ENCODE results near the gene POFUT1. TPM values are rescaled to one million over a fixed set of nuclear protein-coding genes. Genes with fewer than 3 reads are reported as not detected.

The POFUT1 gene
- total RNA-seq, 6 experiments from 2014 or later, result 64.1 to 83.7 (median 74.6) TPM

- Mint-ChIP-seq H3K27ac (peak overlapping the region; percentile 81), H3K27me3 (ENCODE audit: insufficient read depth) (peaks cover 2% of the 10 kb centered on the region), H3K9me3 (no peaks in the 10 kb centered on the region), H3K4me1 (ENCODE audit: low read depth) (peaks cover 82% of the 10 kb centered on the region), H3K4me3 (peak overlapping the region; percentile 98), H3K36me3 (ENCODE audit: low read depth) (peaks cover 18% of the 10 kb centered on the region)
- no peak for DNase-seq
- no peak for TF ChIP-seq CTCF (IDR thresholded peaks at IDR 0.05)
Observed at GRCh38 chr20:32206760-32207625, 687 bp upstream of the POFUT1 start.

- no peak for TF ChIP-seq CTCF (IDR thresholded peaks at IDR 0.05)
- Mint-ChIP-seq H3K9me3 (no peaks in the 10 kb centered on the region), H3K4me1 (ENCODE audit: low read depth) (peaks cover 69% of the 10 kb centered on the region)
Observed at GRCh38 chr20:32208499-32209154, 947 bp downstream of the POFUT1 start.

GRCh38 chr20:32209850-32210605 is 2.3 kb downstream of the POFUT1 start:
- Mint-ChIP-seq H3K27me3 (ENCODE audit: insufficient read depth) (peaks cover 2% of the 10 kb centered on the region), H3K4me1 (ENCODE audit: low read depth) (peaks cover 56% of the 10 kb centered on the region), H3K4me3 (no peak overlapping the region), H3K27ac (no peak overlapping the region; the same call in none of the 2 replicates), H3K36me3 (ENCODE audit: low read depth) (peaks cover 21% of the 10 kb centered on the region), H3K9me3 (no peaks in the 10 kb centered on the region)
- no peak for TF ChIP-seq CTCF (IDR thresholded peaks at IDR 0.05)
- no peak for DNase-seq

More at GRCh38 chr20:32208499-32209154, 947 bp downstream of the POFUT1 start:
- Mint-ChIP-seq H3K4me3 (peak overlapping the region; percentile 92), H3K27ac (peak overlapping the region; percentile 71), H3K27me3 (ENCODE audit: insufficient read depth) (peaks cover 2% of the 10 kb centered on the region), H3K36me3 (ENCODE audit: low read depth) (peaks cover 21% of the 10 kb centered on the region)
- no peak for DNase-seq

GRCh38 chr20:32213870-32214269 is 6.2 kb downstream of the POFUT1 start:
- Mint-ChIP-seq H3K9me3 (no peaks in the 10 kb centered on the region), H3K4me3 (no peak overlapping the region), H3K4me1 (ENCODE audit: low read depth) (peaks cover 28% of the 10 kb centered on the region), H3K27me3 (ENCODE audit: insufficient read depth) (no peaks in the 10 kb centered on the region), H3K27ac (no peak overlapping the region), H3K36me3 (ENCODE audit: low read depth) (peaks cover 27% of the 10 kb centered on the region)
- no peak for TF ChIP-seq CTCF (IDR thresholded peaks at IDR 0.05)
- no peak for DNase-seq

GRCh38 chr20:32215147-32215546 is 7.5 kb downstream of the POFUT1 start:
- Mint-ChIP-seq H3K4me3 (no peak overlapping the region), H3K4me1 (ENCODE audit: low read depth) (peaks cover 15% of the 10 kb centered on the region), H3K9me3 (no peaks in the 10 kb centered on the region), H3K27me3 (ENCODE audit: insufficient read depth) (no peaks in the 10 kb centered on the region), H3K36me3 (ENCODE audit: low read depth) (peaks cover 37% of the 10 kb centered on the region), H3K27ac (no peak overlapping the region)
- TF ChIP-seq CTCF (IDR thresholded peaks at IDR 0.05), result no peak
- DNase-seq, result no peak

All from HFFc6 (cell line).